ENCODE results near the gene HDLBP. TPM values are rescaled to one million over a fixed set of nuclear protein-coding genes. Genes with fewer than 3 reads are reported as not detected.

Gene HDLBP
- total and polyA plus RNA-seq, 2 experiments from 2014 or later: 230 to 306 TPM

DNA sequence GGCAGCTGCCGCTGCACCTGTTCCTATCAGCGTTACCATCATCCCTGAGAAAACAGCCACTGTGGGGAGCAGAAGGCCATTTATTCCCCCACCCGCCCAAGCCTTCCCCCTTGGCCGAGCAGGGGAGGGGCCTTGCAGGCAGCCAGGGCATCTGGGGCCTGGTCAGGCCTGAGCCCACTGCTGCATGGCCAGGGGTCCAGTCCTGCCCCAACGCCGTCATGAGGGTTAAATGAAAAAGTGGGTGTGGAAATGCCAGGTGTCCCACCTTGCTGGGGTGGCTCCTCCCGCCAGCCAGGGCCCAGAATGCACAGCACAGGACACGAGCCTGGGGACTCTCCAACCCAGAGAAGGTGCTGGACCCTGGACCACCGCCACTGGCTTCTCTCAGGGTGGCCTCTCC, 112.8 kb downstream of the HDLBP start:
- Histone ChIP-seq H3K9me2 (ENCODE audit: insufficient read depth) (no peaks in the 10 kb centered on the region), H3K4me3 (no peak overlapping the region), H3F3A (replicated peaks; ENCODE audit: low read depth) (no peaks in the 10 kb centered on the region), H3K27me3 (ENCODE audit: insufficient read depth) (no peaks in the 10 kb centered on the region), H2AFZ (no peak overlapping the region), H3K4me1 (ENCODE audit: insufficient read depth) (no peaks in the 10 kb centered on the region), H3K4me2 (no peak overlapping the region), H3K79me2 (replicated peaks; ENCODE audit: insufficient read depth) (no peaks in the 10 kb centered on the region), H3K36me3 (ENCODE audit: insufficient read depth) (no peaks in the 10 kb centered on the region), H4K20me1 (replicated peaks; ENCODE audit: insufficient read depth) (no peaks in the 10 kb centered on the region), H3K27ac (ENCODE audit: low read depth) (no peak overlapping the region)
- Mint-ChIP-seq H3K4me1 (no peaks in the 10 kb centered on the region), H3K27me3 (ENCODE audit: insufficient read depth, low read depth, poor library complexity) (peaks cover 11% of the 10 kb centered on the region), H3K27ac (no peak overlapping the region), H3K36me3 (ENCODE audit: low read depth) (no peaks in the 10 kb centered on the region), H3K9me3 (no peaks in the 10 kb centered on the region; the same call in 2 of the 3 replicates), H3K4me3 (no peak overlapping the region)
- ATAC-seq (no peak), DNase-seq (ENCODE audit: low spot score) (no peak)
- TF ChIP-seq JUNB (IDR thresholded peaks at IDR 0.05; ENCODE audit: unreplicated experiment) (no peak), EZH2phosphoT487 (IDR thresholded peaks at IDR 0.05; ENCODE audit: unreplicated experiment) (no peak), NANOG (IDR thresholded peaks at IDR 0.05; ENCODE audit: borderline replicate concordance) (no peak), POLR2AphosphoS5 (IDR thresholded peaks at IDR 0.05; ENCODE audit: low read depth) (no peak), ZNF462 (CRISPR knock-in tag; IDR thresholded peaks at IDR 0.05) (no peak), STAT1 (IDR thresholded peaks at IDR 0.05; ENCODE audit: unreplicated experiment) (no peak), ZNF114 (CRISPR knock-in tag; IDR thresholded peaks at IDR 0.05) (no peak), CREB1 (CRISPR knock-in tag; IDR thresholded peaks at IDR 0.05; ENCODE audit: low read depth) (no peak), ETS1 (IDR thresholded peaks at IDR 0.05) (no peak), ZNF331 (CRISPR knock-in tag; IDR thresholded peaks at IDR 0.05; ENCODE audit: low read depth) (no peak), CTCF (conservative IDR thresholded peaks at IDR 0.05; ENCODE audit: low read depth in 2 of 2) (no peak), EZH2 (IDR thresholded peaks at IDR 0.05; ENCODE audit: low read depth, unreplicated experiment) (no peak)
- TF ChIP-seq, protein P1, sequence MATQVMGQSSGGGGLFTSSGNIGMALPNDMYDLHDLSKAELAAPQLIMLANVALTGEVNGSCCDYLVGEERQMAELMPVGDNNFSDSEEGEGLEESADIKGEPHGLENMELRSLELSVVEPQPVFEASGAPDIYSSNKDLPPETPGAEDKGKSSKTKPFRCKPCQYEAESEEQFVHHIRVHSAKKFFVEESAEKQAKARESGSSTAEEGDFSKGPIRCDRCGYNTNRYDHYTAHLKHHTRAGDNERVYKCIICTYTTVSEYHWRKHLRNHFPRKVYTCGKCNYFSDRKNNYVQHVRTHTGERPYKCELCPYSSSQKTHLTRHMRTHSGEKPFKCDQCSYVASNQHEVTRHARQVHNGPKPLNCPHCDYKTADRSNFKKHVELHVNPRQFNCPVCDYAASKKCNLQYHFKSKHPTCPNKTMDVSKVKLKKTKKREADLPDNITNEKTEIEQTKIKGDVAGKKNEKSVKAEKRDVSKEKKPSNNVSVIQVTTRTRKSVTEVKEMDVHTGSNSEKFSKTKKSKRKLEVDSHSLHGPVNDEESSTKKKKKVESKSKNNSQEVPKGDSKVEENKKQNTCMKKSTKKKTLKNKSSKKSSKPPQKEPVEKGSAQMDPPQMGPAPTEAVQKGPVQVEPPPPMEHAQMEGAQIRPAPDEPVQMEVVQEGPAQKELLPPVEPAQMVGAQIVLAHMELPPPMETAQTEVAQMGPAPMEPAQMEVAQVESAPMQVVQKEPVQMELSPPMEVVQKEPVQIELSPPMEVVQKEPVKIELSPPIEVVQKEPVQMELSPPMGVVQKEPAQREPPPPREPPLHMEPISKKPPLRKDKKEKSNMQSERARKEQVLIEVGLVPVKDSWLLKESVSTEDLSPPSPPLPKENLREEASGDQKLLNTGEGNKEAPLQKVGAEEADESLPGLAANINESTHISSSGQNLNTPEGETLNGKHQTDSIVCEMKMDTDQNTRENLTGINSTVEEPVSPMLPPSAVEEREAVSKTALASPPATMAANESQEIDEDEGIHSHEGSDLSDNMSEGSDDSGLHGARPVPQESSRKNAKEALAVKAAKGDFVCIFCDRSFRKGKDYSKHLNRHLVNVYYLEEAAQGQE (IDR thresholded peaks at IDR 0.05; ENCODE audit: unreplicated experiment): no peak
